D721Med (cell line): ENCODE results near the gene NRXN3.

Experiments
- DNase-seq: peaks from one replicate; pipeline ENCODE4 v3.0.0; 2011; ENCODE audit warnings: low spot score; ENCODE audit not compliant: insufficient read length
- FAIRE-seq: peaks from 2 replicates; lab custom pipeline; 2011; peaks lifted over from hg19 to GRCh38; lab: Jason Lieb, UNC
- TF ChIP-seq, protein P1 (sequence below): IDR thresholded peaks from 2 replicates; pipeline ENCODE4 v1.5.1; 2012; ENCODE audit warnings: mild to moderate bottlenecking, control low read depth; ENCODE audit not compliant: insufficient read depth; ENCODE audit errors: missing control alignments

NRXN3 gene

DNA sequence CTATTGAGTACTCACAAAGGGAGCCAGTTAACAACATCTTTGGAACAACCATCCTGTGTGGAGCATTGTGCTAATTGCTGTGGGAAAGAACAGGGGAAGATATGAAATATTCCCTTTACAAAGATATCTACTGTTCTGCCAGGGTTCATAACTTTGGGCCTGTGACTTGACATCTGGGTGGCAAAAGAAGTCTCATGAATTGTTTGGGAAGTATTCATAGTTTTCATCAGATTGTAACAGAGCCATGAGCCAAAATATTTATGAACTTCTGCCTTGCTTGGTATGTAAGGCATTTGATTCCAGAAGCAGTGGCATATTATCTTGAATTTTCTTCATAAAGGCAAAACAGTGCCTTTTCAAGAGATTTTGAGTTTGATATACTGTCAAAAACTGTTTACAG lies 1224.9 kb downstream of the NRXN3 start:
- FAIRE-seq (no peak), DNase-seq (no peak)
- TF ChIP-seq, protein P1, sequence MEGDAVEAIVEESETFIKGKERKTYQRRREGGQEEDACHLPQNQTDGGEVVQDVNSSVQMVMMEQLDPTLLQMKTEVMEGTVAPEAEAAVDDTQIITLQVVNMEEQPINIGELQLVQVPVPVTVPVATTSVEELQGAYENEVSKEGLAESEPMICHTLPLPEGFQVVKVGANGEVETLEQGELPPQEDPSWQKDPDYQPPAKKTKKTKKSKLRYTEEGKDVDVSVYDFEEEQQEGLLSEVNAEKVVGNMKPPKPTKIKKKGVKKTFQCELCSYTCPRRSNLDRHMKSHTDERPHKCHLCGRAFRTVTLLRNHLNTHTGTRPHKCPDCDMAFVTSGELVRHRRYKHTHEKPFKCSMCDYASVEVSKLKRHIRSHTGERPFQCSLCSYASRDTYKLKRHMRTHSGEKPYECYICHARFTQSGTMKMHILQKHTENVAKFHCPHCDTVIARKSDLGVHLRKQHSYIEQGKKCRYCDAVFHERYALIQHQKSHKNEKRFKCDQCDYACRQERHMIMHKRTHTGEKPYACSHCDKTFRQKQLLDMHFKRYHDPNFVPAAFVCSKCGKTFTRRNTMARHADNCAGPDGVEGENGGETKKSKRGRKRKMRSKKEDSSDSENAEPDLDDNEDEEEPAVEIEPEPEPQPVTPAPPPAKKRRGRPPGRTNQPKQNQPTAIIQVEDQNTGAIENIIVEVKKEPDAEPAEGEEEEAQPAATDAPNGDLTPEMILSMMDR, result no peak

DNA sequence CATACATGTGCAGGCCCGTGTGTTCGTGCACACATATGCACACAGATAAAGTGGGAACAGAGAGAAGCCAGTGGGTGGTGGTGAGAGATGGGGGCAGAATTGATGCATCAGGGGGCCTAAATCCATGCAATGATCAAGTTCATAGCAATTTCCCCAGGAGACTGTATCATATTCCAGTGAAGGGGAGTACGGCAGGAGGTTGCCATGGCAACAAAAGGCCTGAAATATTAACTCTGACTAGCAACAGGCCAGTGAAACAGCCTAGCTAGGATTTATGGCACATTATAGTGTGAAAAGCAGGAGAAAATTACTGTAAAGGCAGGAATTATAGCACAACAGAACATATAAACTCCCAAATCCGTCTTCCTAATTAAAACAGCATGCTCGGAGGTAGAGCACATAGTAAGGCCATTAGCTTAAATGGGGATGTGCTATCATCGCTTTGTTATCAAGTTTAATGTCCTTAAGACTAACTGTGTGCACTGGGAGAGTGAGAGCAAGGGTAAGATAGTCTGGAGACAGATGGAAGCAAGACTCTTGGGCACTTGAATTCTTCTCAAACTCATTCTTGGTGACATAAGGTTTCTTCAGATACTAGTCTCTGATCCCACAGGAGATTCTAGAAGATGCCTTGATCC lies 1234.8 kb downstream of the NRXN3 start:
- no peak for DNase-seq
- FAIRE-seq, result no peak
- TF ChIP-seq, protein P1, result no peak

DNA sequence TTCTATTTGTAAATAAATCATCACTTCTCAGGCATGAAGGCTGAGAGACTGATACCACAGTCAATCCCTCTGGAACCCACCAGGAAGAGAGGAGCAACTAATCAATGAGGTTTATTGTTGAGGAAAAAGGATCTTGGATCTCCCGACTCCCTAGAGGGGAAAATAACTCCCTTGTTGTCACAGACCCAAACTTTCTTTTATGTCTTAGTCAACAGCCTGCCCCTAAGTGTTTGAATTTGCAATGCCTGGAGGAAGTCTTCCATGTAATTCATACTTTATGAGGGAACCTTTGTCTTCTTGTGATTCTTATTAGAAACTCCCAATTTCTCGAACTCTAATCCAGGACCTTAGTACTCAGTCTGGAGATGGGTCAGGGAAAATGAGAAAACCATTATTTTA lies 1235.3 kb downstream of the NRXN3 start:
- no peak for FAIRE-seq
- no peak for DNase-seq
- TF ChIP-seq, protein P1, result no peak

DNA sequence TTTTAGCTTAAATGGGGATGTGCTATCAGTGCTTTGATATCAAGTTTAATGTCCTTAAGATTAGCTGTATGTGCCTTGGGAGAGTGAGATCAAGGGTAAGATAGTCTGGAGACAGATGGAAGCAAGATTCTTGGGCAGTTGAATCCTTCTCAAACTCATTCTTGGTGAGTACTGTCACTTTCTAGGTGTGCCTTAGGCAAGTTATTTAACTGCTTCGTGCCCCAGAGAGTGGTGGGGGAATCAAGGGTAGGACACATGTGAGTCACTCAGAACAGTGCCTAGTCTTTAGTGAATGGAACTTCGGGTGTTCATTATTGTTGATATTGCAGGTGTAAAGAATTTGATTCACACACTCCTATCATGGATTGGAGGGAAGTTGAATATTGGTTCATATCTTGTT lies 1237.4 kb downstream of the NRXN3 start:
- FAIRE-seq (no peak), DNase-seq (no peak)
- TF ChIP-seq, protein P1, result no peak

DNA sequence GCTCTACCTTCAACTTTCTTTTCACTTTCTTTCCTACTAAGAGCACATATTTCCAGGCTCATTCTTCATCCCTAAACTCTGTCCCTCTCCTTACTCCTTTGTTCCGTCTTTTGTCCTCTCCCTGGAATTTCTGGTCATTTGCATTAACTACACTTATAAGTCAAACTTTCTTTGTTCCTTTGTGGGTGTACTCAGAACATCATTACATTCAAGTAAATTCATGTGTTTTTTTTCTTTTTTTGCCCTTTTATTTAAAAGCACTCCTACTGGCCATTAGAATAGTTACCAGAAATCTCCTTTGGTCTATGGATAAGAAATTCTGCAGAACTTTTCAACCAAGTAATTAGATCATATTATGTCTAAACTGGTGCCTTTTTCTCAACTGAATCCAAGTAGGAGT lies 1238.5 kb downstream of the NRXN3 start:
- no peak for DNase-seq
- TF ChIP-seq, protein P1, result no peak
- no peak for FAIRE-seq

DNA sequence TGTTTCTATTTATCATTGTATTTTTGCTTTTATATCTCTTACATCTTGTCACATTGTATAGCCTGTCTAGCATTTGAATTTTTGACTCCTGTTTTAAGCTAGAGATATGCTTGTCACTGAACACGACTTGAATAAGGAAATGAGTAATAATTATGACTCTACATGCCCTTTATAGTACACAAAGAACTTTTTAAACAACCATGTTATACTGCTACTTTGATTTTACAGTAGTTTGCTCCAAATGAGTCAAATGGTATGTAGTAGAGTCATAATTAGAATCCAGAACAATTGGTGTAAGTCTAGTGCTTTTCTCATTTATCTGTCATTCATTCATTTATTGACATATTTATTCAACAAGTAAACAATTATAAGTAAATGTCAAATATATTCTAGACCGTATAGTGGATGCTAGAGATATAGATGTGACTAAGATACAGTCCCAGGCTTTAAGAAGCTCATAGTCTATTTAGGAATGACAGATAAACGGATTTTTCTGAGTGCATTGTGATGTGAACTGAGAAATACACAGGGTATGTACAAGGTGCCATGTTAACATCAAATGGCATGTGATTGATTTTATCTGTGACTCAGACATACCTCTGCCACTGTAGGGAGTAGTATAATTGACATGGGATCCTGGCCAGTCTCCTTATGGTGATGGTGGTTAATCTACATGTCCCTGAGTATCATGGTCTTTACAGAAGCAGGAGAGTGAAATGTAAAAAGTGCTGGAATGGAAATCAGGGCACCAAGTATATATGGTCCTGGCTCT lies 1241.4 kb downstream of the NRXN3 start:
- FAIRE-seq, result no peak
- DNase-seq, result no peak
- TF ChIP-seq, protein P1, result no peak

DNA sequence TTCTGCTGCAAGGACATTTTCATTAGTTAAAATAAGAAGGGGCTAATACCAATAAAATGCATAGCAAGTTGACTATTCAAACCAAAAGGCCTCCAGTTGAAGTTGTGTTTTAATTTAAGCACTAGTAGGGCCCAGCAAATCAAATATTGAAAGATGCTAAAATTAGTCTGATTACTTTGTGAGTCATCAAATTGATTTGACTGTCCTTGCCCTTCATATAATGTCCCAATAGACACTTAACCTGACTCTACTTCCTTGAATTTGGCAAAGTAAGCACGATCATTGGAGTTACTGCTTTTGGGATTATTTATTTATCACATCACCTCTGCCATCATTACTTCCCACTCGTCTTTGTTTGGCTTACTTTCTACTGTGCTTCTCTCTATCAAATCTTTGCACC lies 1242.6 kb downstream of the NRXN3 start:
- TF ChIP-seq, protein P1, result no peak
- DNase-seq, result no peak
- no peak for FAIRE-seq
